ENCODE results near the gene CPS1.

CPS1 gene

GRCh38 chr2:210562502-210563080 is 6.2 kb downstream of the CPS1 start:
- TF ChIP-seq EZH2 (IDR thresholded peaks at IDR 0.05; ENCODE audit: borderline replicate concordance, low read length) (no peak), CTCF (IDR thresholded peaks at IDR 0.05; ENCODE audit: low read length) (no peak)
- Histone ChIP-seq H2AFZ (ENCODE audit: low read length) (no peak overlapping the region), H3K27ac (ENCODE audit: low read depth, low read length, poor library complexity, severe bottlenecking) (no peak overlapping the region), H3F3A (ENCODE audit: insufficient read depth, low read length) (no peaks in the 10 kb centered on the region), H3K79me2 (ENCODE audit: insufficient read depth, low read length) (no peaks in the 10 kb centered on the region), H3K27me3 (ENCODE audit: insufficient read depth, low read length) (no peaks in the 10 kb centered on the region), H4K20me1 (ENCODE audit: insufficient read depth, low read length) (no peaks in the 10 kb centered on the region), H3K9me2 (ENCODE audit: low read depth, low read length) (no peaks in the 10 kb centered on the region), H3K9ac (ENCODE audit: low read length) (no peak overlapping the region), H3K4me2 (ENCODE audit: low read length) (no peak overlapping the region), H3K4me3 (ENCODE audit: low read depth, low read length, poor library complexity, severe bottlenecking) (no peak overlapping the region), H3K4me1 (ENCODE audit: insufficient read depth, low read length, severe bottlenecking) (no peaks in the 10 kb centered on the region), H3K9me3 (ENCODE audit: low read length) (no peaks in the 10 kb centered on the region), H3K36me3 (ENCODE audit: insufficient read depth, low read length) (no peaks in the 10 kb centered on the region)

GRCh38 chr2:210567279-210567678 is 10.9 kb downstream of the CPS1 start:
- H3F3A ChIP-seq (ENCODE audit: insufficient read depth, low read length), result no peaks in the 10 kb centered on the region
- H3K27ac ChIP-seq (ENCODE audit: low read depth, low read length, poor library complexity, severe bottlenecking), result no peak overlapping the region
- H3K27me3 ChIP-seq (ENCODE audit: insufficient read depth, low read length), result no peaks in the 10 kb centered on the region
- no peak overlapping the region for H3K4me2 ChIP-seq (ENCODE audit: low read length)
- H3K79me2 ChIP-seq (ENCODE audit: insufficient read depth, low read length), result no peaks in the 10 kb centered on the region
- H3K4me3 ChIP-seq (ENCODE audit: low read depth, low read length, poor library complexity, severe bottlenecking), result no peak overlapping the region
- no peaks in the 10 kb centered on the region for H3K9me2 ChIP-seq (ENCODE audit: low read depth, low read length)
- no peak overlapping the region for H2AFZ ChIP-seq (ENCODE audit: low read length)
- H3K36me3 ChIP-seq (ENCODE audit: insufficient read depth, low read length), result no peaks in the 10 kb centered on the region
- TF ChIP-seq EZH2 (IDR thresholded peaks at IDR 0.05; ENCODE audit: borderline replicate concordance, low read length), result no peak
- TF ChIP-seq CTCF (IDR thresholded peaks at IDR 0.05; ENCODE audit: low read length), result no peak
- no peak overlapping the region for H3K9ac ChIP-seq (ENCODE audit: low read length)
- H3K9me3 ChIP-seq (ENCODE audit: low read length), result no peaks in the 10 kb centered on the region
- H4K20me1 ChIP-seq (ENCODE audit: insufficient read depth, low read length), result no peaks in the 10 kb centered on the region
- H3K4me1 ChIP-seq (ENCODE audit: insufficient read depth, low read length, severe bottlenecking), result no peaks in the 10 kb centered on the region

GRCh38 chr2:210568108-210568507 is 11.7 kb downstream of the CPS1 start:
- Histone ChIP-seq H3K27ac (ENCODE audit: low read depth, low read length, poor library complexity, severe bottlenecking) (no peak overlapping the region), H3K4me3 (ENCODE audit: low read depth, low read length, poor library complexity, severe bottlenecking) (no peak overlapping the region), H3K27me3 (ENCODE audit: insufficient read depth, low read length) (no peaks in the 10 kb centered on the region), H3K9me3 (ENCODE audit: low read length) (no peaks in the 10 kb centered on the region), H3K9ac (ENCODE audit: low read length) (no peak overlapping the region), H3K79me2 (ENCODE audit: insufficient read depth, low read length) (no peaks in the 10 kb centered on the region), H3K36me3 (ENCODE audit: insufficient read depth, low read length) (no peaks in the 10 kb centered on the region), H3K4me1 (ENCODE audit: insufficient read depth, low read length, severe bottlenecking) (no peaks in the 10 kb centered on the region), H4K20me1 (ENCODE audit: insufficient read depth, low read length) (no peaks in the 10 kb centered on the region), H3K4me2 (ENCODE audit: low read length) (no peak overlapping the region), H3K9me2 (ENCODE audit: low read depth, low read length) (no peaks in the 10 kb centered on the region), H2AFZ (ENCODE audit: low read length) (no peak overlapping the region), H3F3A (ENCODE audit: insufficient read depth, low read length) (no peaks in the 10 kb centered on the region)
- TF ChIP-seq EZH2 (IDR thresholded peaks at IDR 0.05; ENCODE audit: borderline replicate concordance, low read length) (no peak), CTCF (IDR thresholded peaks at IDR 0.05; ENCODE audit: low read length) (no peak)

All from OCI-LY1 (cell line).